Lower leg skin (tissue), 3 donors: Measurements from ENCODE around the gene FARS2.
A peak's percentile ranks its signal among the peaks of the same experiment; 100 is the strongest.

Experiments used
- CTCF ChIP-seq, 3 donors: fragments of 450-650 bp; IDR thresholded peaks; one replicate each; pipeline ENCODE4 v1.5.1; 2016; ENCODE audit warnings: antibody characterized with exemption in 3 of 3, mild to moderate bottlenecking in 3 of 3, moderate library complexity in 2 of 3
- POLR2A ChIP-seq, 2 donors: fragments of 450-650 bp; IDR thresholded peaks; one replicate each; pipeline ENCODE4 v1.6.1; 2016 to 2017; ENCODE audit warnings: antibody characterized with exemption in 2 of 2, mild to moderate bottlenecking in 1 of 2, moderate library complexity in 1 of 2

GRCh38 chr6:5302995-5303622, 41.8 kb downstream of the FARS2 start:
- TF ChIP-seq CTCF (IDR thresholded peaks at IDR 0.05) (peak in 1 of 3 donors; percentile 20), POLR2A (IDR thresholded peaks at IDR 0.05) (no peak)
